ENCODE measurements around the gene TMPRSS7. TPM values are rescaled to one million over a fixed set of nuclear protein-coding genes. Genes with fewer than 3 reads are reported as not detected.
A peak's percentile ranks its signal among the peaks of the same experiment; 100 is the strongest.

The TMPRSS7 gene
- total RNA-seq, 8 experiments from 2014 or later: 0.17 to 2.1 (median 0.20) TPM; not detected in 5

DNA sequence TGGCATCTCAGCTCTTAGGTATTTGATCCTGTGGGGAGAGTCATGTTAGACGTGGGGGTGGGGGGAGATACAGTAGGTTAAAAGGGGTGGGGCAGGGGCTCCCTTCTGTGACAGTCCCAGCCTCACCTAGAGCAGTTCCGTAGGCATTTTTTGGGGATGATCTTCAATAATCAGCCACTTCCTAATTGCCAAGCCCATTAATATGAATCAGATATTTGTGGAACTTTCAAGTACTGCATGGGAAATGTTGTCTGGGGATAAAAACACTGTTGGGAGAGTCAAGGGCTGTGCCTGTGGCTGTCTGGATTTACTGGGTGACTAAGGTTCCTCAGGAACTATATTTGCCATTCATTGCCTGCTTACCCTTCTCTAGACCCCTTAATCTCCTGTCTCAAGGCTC, 61.2 kb downstream of the TMPRSS7 start:
- Histone ChIP-seq H3K4me1 (replicated peaks in 1 of 2) (no peaks in the 10 kb centered on the region), H3K27ac (no peak overlapping the region), H3K4me3 (no peak overlapping the region)
- in situ Hi-C loops (cut with MboI; ENCODE audit: low pct_unique_long_range_greater_than_20kb in 2 of 9, low sequenced_read_pairs in 9 of 9, unreplicated experiment in 9 of 9): no loop called here
- no peak for ATAC-seq (replicated peaks in 6 of 8)
- 0 to 30% methylated on average over 1 to 2 of the region's 2 CpGs; no CpG with 5 or more reads in 8 of the 10 experiments for WGBS, 10 experiments

DNA sequence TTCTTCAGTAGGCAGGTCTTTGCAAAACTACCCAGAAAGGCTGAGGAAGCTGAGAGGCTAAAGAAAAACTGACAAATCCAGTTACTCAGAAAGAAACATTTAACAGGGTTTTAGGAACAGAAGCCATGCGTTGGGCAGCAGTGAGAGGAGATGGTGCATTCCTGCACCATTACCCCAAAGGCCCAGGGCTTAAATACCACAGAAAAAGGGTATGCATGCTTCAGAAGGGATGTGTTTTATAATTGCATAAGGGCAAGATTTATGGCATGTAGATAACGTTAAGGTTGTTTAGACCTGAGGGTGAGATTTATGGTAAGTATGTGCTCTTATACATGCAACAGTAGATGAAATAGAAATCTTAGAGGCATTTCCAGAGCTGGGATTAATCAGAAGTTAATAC, 61.6 kb downstream of the TMPRSS7 start:
- WGBS, 10 experiments: 14 to 80% (median 40%) methylated on average over 1 to 2 of the region's 2 CpGs; no CpG with 5 or more reads in 2 of the 10 experiments
- Histone ChIP-seq H3K4me3 (no peak overlapping the region), H3K4me1 (replicated peaks in 1 of 2) (no peaks in the 10 kb centered on the region), H3K27ac (no peak overlapping the region)
- ATAC-seq (replicated peaks in 6 of 8): peak in 1 of 8 experiments; percentile 43
- in situ Hi-C loops (cut with MboI; ENCODE audit: low pct_unique_long_range_greater_than_20kb in 2 of 9, low sequenced_read_pairs in 9 of 9, unreplicated experiment in 9 of 9): no loop called here

DNA sequence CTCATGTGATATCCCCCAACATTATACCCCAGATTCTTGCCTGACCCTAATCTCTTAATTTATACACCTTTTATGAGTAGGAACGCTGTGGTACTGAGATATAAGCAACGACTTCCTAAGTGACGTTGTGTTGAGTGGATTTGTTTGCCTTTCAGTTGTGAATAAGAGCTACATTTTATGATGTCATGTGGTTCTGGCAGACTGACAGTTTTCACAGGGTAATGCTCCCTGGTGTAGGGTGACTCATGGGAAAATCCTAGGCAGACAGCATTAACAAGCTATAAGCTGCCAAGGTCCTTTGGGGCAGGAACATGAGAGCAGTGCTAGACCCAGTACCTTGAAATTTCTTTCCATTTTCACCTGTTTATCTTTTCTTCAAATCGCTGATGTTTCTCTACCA, 62.8 kb downstream of the TMPRSS7 start:
- Histone ChIP-seq H3K27ac (no peak overlapping the region), H3K4me1 (replicated peaks in 1 of 2) (no peaks in the 10 kb centered on the region), H3K4me3 (no peak overlapping the region)
- ATAC-seq (replicated peaks in 6 of 8): peak; percentile 87 to 99 (median 94)
- in situ Hi-C loops (cut with MboI; ENCODE audit: low pct_unique_long_range_greater_than_20kb in 2 of 9, low sequenced_read_pairs in 9 of 9, unreplicated experiment in 9 of 9): no loop called here
- WGBS, 10 experiments: 19 to 100% (median 57%) methylated on average over 1 to 4 of the region's 4 CpGs

DNA sequence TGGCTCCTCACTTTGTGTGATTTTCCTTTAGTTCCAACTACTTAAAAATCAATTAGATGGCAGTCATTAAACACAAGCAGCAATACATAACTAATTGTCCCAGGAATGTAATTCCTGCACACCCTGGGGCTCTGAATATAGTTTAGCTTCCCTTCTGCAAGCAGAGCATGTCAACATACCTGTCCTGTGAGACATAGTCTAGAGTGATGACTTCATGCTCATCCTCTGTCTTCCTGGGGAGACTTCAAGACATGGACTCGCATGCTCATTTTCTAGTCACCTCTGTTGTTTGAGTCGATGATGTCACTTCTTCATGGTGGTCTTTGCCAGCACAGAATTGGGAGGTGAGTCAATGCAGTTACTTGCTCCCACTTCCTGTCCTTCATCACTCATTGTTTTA, 67.4 kb downstream of the TMPRSS7 start:
- 22 to 80% (median 71%) methylated on average over 1 to 2 of the region's 2 CpGs; no CpG with 5 or more reads in 6 of the 10 experiments for WGBS, 10 experiments
- H3K27ac ChIP-seq: no peak overlapping the region
- no peaks in the 10 kb centered on the region for H3K4me1 ChIP-seq (replicated peaks in 1 of 2)
- in situ Hi-C loops (cut with MboI; ENCODE audit: low pct_unique_long_range_greater_than_20kb in 2 of 9, low sequenced_read_pairs in 9 of 9, unreplicated experiment in 9 of 9): loop anchor here in 2 of 9 experiments (25.0 kb wide), 2 partner anchors 410 to 435 kb away; no protein-coding TSS in a partner anchor
- H3K4me3 ChIP-seq: no peak overlapping the region
- peak in 2 of 8 experiments; percentile 48 to 75 for ATAC-seq (replicated peaks in 6 of 8)

DNA sequence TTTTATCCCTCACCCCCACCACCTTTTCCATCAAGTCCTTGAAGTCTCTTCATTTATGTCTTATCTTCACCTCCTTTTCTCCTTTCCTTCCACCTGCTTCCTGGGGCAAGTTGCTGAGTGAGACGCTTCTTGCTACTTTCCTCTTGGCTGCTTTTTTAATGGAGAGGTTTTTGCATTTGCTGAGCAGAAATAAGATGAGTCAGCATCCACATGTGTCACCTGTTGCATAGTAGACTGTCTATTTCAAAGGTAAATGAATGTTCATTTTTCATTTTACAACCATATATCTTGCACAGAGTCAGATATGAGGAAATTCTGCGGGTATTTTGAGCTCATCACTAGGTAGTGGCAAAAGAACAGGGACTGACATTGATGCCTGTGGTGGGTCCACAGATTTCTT, 70.2 kb downstream of the TMPRSS7 start:
- H3K4me3 ChIP-seq: no peak overlapping the region
- in situ Hi-C loops (cut with MboI; ENCODE audit: low pct_unique_long_range_greater_than_20kb in 2 of 9, low sequenced_read_pairs in 9 of 9, unreplicated experiment in 9 of 9): loop anchor here in 2 of 9 experiments (25.0 kb wide), 2 partner anchors 408 to 433 kb away; no protein-coding TSS in a partner anchor
- H3K27ac ChIP-seq: no peak overlapping the region
- H3K4me1 ChIP-seq (replicated peaks in 1 of 2): no peaks in the 10 kb centered on the region
- no peak for ATAC-seq (replicated peaks in 6 of 8)
- WGBS, 10 experiments: 50 to 100% (median 100%) methylated on average over 1 to 2 of the region's 2 CpGs

DNA sequence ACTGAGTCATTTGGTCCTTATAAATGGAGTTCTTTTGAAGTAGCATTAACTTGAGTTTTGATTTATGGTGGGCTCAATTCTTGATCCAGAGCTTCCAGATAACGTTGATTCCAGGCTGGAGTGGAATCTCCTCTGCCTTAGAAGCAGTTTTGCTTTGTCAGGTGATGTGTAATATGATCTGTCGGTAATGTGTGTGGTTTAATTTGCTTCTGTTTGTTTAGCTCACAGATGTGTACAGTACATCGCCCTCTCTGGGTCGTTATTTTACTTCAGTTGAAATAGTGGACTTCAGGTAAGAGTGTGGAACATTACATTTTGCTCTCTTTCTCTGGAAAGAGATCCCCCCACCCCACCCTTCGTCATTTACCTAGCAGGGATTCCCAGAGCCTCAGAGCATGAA, 74.8 kb downstream of the TMPRSS7 start:
- no peaks in the 10 kb centered on the region for H3K4me1 ChIP-seq (replicated peaks in 1 of 2)
- no peak overlapping the region for H3K27ac ChIP-seq
- 10 to 93% (median 78%) methylated on average over 1 to 4 of the region's 5 CpGs; no CpG with 5 or more reads in 3 of the 10 experiments for WGBS, 10 experiments
- in situ Hi-C loops (cut with MboI; ENCODE audit: low pct_unique_long_range_greater_than_20kb in 2 of 9, low sequenced_read_pairs in 9 of 9, unreplicated experiment in 9 of 9): loop anchor here in 2 of 9 experiments (25.0 kb wide), 2 partner anchors 403 to 428 kb away; no protein-coding TSS in a partner anchor
- no peak for ATAC-seq (replicated peaks in 6 of 8)
- H3K4me3 ChIP-seq: no peak overlapping the region

DNA sequence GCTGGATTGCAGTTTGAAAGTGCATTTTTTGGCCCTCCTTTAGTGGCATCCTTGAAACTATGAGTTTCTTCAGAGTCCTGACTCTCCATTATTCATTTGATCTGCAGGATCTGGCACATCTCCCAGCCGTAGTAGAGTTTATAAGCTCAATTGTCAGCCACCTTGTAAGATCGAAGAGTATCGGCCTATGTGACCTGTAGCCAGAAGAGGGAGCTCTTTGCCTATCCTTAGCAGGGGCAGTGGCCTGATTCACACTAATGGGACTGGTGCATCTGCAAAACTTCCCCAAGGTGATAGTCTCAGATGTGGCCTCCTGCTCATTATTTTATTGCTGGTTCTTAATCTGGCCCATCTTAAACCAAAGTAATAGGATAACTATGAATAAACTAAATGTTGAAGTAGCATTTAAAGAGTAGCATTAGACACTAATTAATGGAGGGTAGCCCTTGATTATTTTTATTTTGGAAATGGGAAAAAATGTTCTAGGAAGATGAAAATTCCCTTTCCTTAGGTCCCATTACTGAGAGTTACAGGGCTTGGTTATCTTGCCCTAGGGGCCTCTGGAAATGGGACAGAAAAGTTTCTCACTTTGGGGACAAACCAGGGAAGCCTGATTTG, 77.4 kb downstream of the TMPRSS7 start:
- Histone ChIP-seq H3K27ac (no peak overlapping the region), H3K4me3 (no peak overlapping the region), H3K4me1 (replicated peaks in 1 of 2) (no peaks in the 10 kb centered on the region)
- in situ Hi-C loops (cut with MboI; ENCODE audit: low pct_unique_long_range_greater_than_20kb in 2 of 9, low sequenced_read_pairs in 9 of 9, unreplicated experiment in 9 of 9): loop anchor here in 2 of 9 experiments (25.0 kb wide), 2 partner anchors 400 to 425 kb away; no protein-coding TSS in a partner anchor
- peak; percentile 69 to 99 (median 83) for ATAC-seq (replicated peaks in 6 of 8)
- 0 to 60% (median 20%) methylated on average over 1 to 3 of the region's 3 CpGs; no CpG with 5 or more reads in 3 of the 10 experiments for WGBS, 10 experiments

DNA sequence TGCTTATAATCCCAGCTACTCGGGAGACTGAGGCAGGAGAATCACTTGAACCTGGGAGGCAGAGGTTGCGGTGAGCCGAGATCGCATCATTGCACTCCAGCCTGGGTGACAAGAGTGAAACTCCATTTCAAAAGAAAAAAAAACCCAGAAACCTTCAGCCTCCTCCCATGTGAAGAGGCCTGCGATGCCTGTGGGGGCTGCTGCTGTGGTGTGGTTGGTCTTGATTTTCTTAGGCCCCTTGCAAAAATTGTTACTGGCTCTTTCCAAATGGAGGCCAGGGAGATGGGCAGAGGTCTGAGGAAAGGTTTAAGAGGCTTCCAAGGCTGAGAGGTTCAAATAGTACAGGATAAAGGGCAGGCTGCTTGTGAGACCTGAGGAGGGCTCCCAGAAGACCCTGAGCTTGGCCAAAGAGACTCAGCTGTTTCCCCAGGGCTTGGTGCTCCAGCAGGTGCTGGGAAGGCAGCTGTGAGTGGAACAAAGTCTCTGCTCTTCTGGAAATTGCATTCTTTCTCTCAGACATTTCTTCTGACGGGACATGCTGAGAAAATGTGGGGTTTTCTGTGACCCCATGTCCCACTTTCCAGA, 80.1 kb downstream of the TMPRSS7 start:
- no peaks in the 10 kb centered on the region for H3K4me1 ChIP-seq (replicated peaks in 1 of 2)
- WGBS, 10 experiments: 86 to 100% (median 100%) methylated on average over 1 to 5 of the region's 6 CpGs; no CpG with 5 or more reads in 5 of the 10 experiments
- in situ Hi-C loops (cut with MboI; ENCODE audit: low pct_unique_long_range_greater_than_20kb in 2 of 9, low sequenced_read_pairs in 9 of 9, unreplicated experiment in 9 of 9): loop anchor here in 2 of 9 experiments (25.0 kb wide), 2 partner anchors 398 to 423 kb away; no protein-coding TSS in a partner anchor
- no peak overlapping the region for H3K4me3 ChIP-seq
- ATAC-seq (replicated peaks in 6 of 8): no peak
- no peak overlapping the region for H3K27ac ChIP-seq

DNA sequence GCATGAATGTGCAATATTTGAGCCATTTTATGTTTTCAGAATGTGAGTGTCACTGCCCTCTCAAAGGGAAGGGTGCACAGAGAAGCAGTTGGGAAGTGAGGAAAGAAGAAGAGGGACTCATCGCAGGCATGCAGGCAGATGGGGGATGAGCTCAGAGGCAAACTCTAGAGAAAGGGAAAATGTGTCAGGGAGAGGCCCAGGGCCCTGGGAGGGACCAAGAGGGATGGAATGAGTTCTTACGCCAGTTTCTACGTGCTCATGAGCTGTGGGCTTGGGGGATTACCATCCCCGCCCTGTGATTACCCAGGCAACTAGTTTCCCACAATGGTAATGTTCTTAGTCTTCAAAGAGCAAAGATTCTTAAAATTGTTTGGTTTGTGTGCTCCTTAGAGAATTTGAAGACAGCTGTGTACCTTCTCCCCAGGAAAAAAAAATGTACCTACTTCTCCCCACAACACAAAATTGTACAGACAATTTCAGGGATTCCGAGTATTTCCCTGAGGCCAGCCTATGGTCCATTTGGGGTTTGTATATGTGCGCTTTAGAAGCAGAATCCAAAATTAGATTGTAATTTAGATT, 80.7 kb downstream of the TMPRSS7 start:
- peak in 1 of 8 experiments; percentile 69 for ATAC-seq (replicated peaks in 6 of 8)
- no peak overlapping the region for H3K4me3 ChIP-seq
- no peaks in the 10 kb centered on the region for H3K4me1 ChIP-seq (replicated peaks in 1 of 2)
- no peak overlapping the region for H3K27ac ChIP-seq
- WGBS, 10 experiments: 58 to 100% (median 92%) methylated on average over 1 to 5 of the region's 6 CpGs
- in situ Hi-C loops (cut with MboI; ENCODE audit: low pct_unique_long_range_greater_than_20kb in 2 of 9, low sequenced_read_pairs in 9 of 9, unreplicated experiment in 9 of 9): loop anchor here in 2 of 9 experiments (25.0 kb wide), 2 partner anchors 397 to 422 kb away; no protein-coding TSS in a partner anchor

DNA sequence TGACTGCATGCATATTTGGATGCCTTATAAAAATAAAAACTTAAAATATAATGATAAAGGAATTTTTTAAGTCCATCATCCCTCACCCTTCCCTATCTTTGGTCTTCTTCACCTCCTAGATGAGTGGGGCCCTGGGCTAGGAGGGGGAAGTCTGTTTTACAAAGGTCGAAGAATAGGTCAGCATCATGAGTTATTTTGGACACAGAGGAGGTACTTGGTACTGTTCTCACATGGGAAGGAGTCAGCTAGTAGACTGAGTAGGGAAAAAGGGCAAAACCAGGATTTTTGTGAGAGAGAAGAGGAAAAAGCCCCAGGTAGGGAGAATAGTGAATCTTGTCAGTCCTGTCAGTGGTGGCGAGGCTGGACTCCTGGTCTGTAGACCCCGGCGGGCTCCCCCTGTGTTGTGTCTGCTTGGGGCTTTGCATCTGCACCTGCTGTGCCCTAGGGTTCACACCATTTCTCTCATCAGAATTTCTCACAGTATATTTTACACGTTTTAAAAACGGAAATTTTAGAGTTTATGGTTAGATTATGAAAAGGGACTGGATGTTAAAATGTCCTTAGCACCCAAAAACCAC, 81.4 kb downstream of the TMPRSS7 start:
- H3K4me3 ChIP-seq: no peak overlapping the region
- in situ Hi-C loops (cut with MboI; ENCODE audit: low pct_unique_long_range_greater_than_20kb in 2 of 9, low sequenced_read_pairs in 9 of 9, unreplicated experiment in 9 of 9): loop anchor here in 2 of 9 experiments (25.0 kb wide), 2 partner anchors 396 to 421 kb away; no protein-coding TSS in a partner anchor
- no peaks in the 10 kb centered on the region for H3K4me1 ChIP-seq (replicated peaks in 1 of 2)
- no peak for ATAC-seq (replicated peaks in 6 of 8)
- WGBS, 10 experiments: 50 to 100% (median 85%) methylated on average over 1 to 6 of the region's 6 CpGs; no CpG with 5 or more reads in 1 of the 10 experiments
- no peak overlapping the region for H3K27ac ChIP-seq

DNA sequence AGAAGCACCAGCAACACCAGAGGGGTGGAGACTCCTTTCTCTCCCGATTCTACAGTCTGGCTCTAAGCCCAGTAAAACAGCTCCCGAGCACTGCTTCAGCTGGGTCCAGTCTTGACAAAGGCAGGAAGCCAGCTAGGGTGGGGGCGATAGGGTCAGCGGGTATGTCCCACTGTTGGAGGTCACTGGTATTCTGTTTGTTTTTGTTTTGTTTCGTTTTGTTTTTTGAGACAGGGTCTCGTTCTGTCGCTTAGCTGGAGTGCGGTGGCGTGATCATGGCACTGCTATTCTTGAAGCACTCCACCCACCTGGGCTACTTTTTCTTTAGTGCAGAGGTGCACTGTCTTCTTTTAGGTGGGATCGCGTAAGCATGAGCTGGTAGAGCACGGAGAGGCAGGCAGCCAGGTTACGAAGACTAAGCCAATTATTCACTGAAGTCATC, 82.2 kb downstream of the TMPRSS7 start:
- Histone ChIP-seq H3K27ac (no peak overlapping the region), H3K4me1 (replicated peaks in 1 of 2) (no peaks in the 10 kb centered on the region), H3K4me3 (no peak overlapping the region)
- WGBS, 10 experiments: 67 to 100% (median 91%) methylated on average over 1 to 8 of the region's 13 CpGs; no CpG with 5 or more reads in 2 of the 10 experiments
- in situ Hi-C loops (cut with MboI; ENCODE audit: low pct_unique_long_range_greater_than_20kb in 2 of 9, low sequenced_read_pairs in 9 of 9, unreplicated experiment in 9 of 9): loop anchor here in 2 of 9 experiments (25.0 kb wide), 2 partner anchors 396 to 421 kb away; no protein-coding TSS in a partner anchor
- ATAC-seq (replicated peaks in 6 of 8): peak in 1 of 8 experiments; percentile 51

DNA sequence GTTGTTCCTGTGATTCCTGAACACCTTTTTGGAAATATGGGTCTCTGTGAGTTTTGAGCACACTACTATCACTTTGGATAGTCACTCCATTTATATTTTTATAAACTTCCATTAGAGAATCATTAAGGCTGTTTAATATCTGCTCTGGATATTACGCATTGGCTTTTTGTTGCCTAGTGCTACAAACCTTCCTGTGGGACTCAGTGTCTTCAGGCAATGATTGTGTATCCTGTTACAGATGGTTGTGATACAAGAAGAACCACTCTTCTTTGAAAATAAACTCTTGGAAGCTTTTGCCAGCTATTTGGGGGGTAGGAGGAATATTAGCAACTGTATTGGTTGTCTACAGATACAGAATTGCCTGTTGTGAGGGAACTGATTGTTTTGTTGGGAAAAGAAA, 82.9 kb downstream of the TMPRSS7 start:
- H3K4me3 ChIP-seq: no peak overlapping the region
- no peak overlapping the region for H3K27ac ChIP-seq
- no peak for ATAC-seq (replicated peaks in 6 of 8)
- WGBS, 10 experiments: 78 to 100% (median 100%) methylated on average over 1 of the region's 1 CpG; no CpG with 5 or more reads in 2 of the 10 experiments
- no peaks in the 10 kb centered on the region for H3K4me1 ChIP-seq (replicated peaks in 1 of 2)
- in situ Hi-C loops (cut with MboI; ENCODE audit: low pct_unique_long_range_greater_than_20kb in 2 of 9, low sequenced_read_pairs in 9 of 9, unreplicated experiment in 9 of 9): loop anchor here in 2 of 9 experiments (25.0 kb wide), 2 partner anchors 395 to 420 kb away; no protein-coding TSS in a partner anchor
